SH-SY5Y (cell line): ENCODE measurements around the gene RIC8A.

Experiments
- GATA2 ChIP-seq: IDR thresholded peaks from 2 replicates; pipeline ENCODE4 v1.6.1; 2011; ENCODE audit warnings: mild to moderate bottlenecking, low read depth, low read length
- GATA3 ChIP-seq: IDR thresholded peaks from 2 replicates; pipeline ENCODE4 v1.6.1; 2011; ENCODE audit warnings: low read depth, mild to moderate bottlenecking, low read length, moderate library complexity

- TF ChIP-seq GATA2, result no peak
- TF ChIP-seq GATA3, result no peak
These were observed 841 bp downstream of the RIC8A start for GRCh38 chr11:208181-208916.
